HEK293T (cell line): ENCODE results near the gene JPT2.
A peak's percentile ranks its signal among the peaks of the same experiment; 100 is the strongest.

Source experiments
- CTCF ChIA-PET: fragments of 350-600 bp; formaldehyde crosslinking; extraction: SDS; loops from one replicate; lab custom pipeline; 2021; ENCODE audit warnings: antibody characterized with exemption, inconsistent platforms; lab: Yijun Ruan, JAX
- POLR2A ChIA-PET: fragments of 350-600 bp; formaldehyde crosslinking; extraction: SDS; loops from one replicate; lab custom pipeline; 2020; ENCODE audit warnings: antibody characterized with exemption, inconsistent platforms; lab: Yijun Ruan, JAX
- DNase-seq: peaks from one replicate; pipeline ENCODE4 v3.0.0; 2012; ENCODE audit warnings: mixed read lengths; ENCODE audit errors: extremely low spot score
- ARNT ChIP-seq: fragments of 450-650 bp; IDR thresholded peaks from 2 replicates; pipeline ENCODE4 v1.6.1; 2017; ENCODE audit warnings: mild to moderate bottlenecking
- BHLHE40 ChIP-seq: fragments of 450-650 bp; IDR thresholded peaks from 2 replicates; pipeline ENCODE4 v1.6.1; 2016; ENCODE audit warnings: mild to moderate bottlenecking, moderate library complexity, borderline replicate concordance
- CTBP1 ChIP-seq: fragments of 450-650 bp; IDR thresholded peaks from 2 replicates; pipeline ENCODE4 v1.6.1; 2016; ENCODE audit warnings: borderline replicate concordance
- ELF4 ChIP-seq: fragments of 450-650 bp; IDR thresholded peaks from 2 replicates; pipeline ENCODE4 v1.6.1; 2017; ENCODE audit warnings: antibody characterized with exemption
- FOXA1 ChIP-seq: fragments of 450-650 bp; IDR thresholded peaks from 2 replicates; pipeline ENCODE4 v1.6.1; 2016; ENCODE audit warnings: mild to moderate bottlenecking
- FOXK2 ChIP-seq: fragments of 450-650 bp; IDR thresholded peaks from 2 replicates; pipeline ENCODE4 v1.6.1; 2016; ENCODE audit warnings: mild to moderate bottlenecking
- FOXM1 ChIP-seq: fragments of 450-650 bp; IDR thresholded peaks from 2 replicates; pipeline ENCODE4 v1.6.1; 2017; ENCODE audit warnings: mild to moderate bottlenecking, borderline replicate concordance
- HDGF ChIP-seq: fragments of 450-650 bp; IDR thresholded peaks from 2 replicates; pipeline ENCODE4 v1.6.1; 2017; ENCODE audit warnings: antibody characterized with exemption, borderline replicate concordance
- L3MBTL2 ChIP-seq: fragments of 450-650 bp; conservative IDR thresholded peaks from 2 replicates; pipeline ENCODE4 v1.6.1; 2016; ENCODE audit warnings: mild to moderate bottlenecking
- LEF1 ChIP-seq: fragments of 450-650 bp; IDR thresholded peaks from 2 replicates; pipeline ENCODE4 v1.6.1; 2017; ENCODE audit warnings: mild to moderate bottlenecking, borderline replicate concordance
- NFRKB ChIP-seq: fragments of 450-650 bp; IDR thresholded peaks from 2 replicates; pipeline ENCODE4 v1.6.1; 2016; ENCODE audit warnings: mild to moderate bottlenecking, moderate library complexity
- PKNOX1 ChIP-seq: fragments of 450-650 bp; IDR thresholded peaks from 2 replicates; pipeline ENCODE4 v1.6.1; 2016
- SP1 ChIP-seq: fragments of 450-650 bp; IDR thresholded peaks from 2 replicates; pipeline ENCODE4 v1.6.1; 2017
- SUZ12 ChIP-seq: fragments of 450-650 bp; IDR thresholded peaks from 2 replicates; pipeline ENCODE4 v1.6.1; 2016; ENCODE audit warnings: mild to moderate bottlenecking
- TARDBP ChIP-seq: fragments of 450-650 bp; IDR thresholded peaks from 2 replicates; pipeline ENCODE4 v1.6.1; 2016
- ZNF384 ChIP-seq: fragments of 450-650 bp; IDR thresholded peaks from 2 replicates; pipeline ENCODE4 v1.6.1; 2016

The JPT2 gene

GRCh38 chr16:1655269-1655807 lies 22.7 kb upstream of the JPT2 start:
- DNase-seq, result no peak
- TF ChIP-seq TARDBP (no peak), HDGF (no peak), SUZ12 (no peak), FOXK2 (no peak), ARNT (no peak), ZNF384 (no peak), FOXM1 (no peak), BHLHE40 (no peak), CTBP1 (no peak), LEF1 (no peak), SP1 (no peak), PKNOX1 (no peak), NFRKB (no peak), L3MBTL2 (no peak)
- POLR2A ChIA-PET, result interaction anchor here (0.8 kb wide), 1 partner anchor 23 kb away, joined by 3 read pairs; the partner anchor contains the start of gene JPT2
- CTCF ChIA-PET, result no interaction called here

- TF ChIP-seq SUZ12, result no peak
- TF ChIP-seq FOXA1, result no peak
- no peak for TF ChIP-seq PKNOX1
- no peak for TF ChIP-seq ZNF384
- TF ChIP-seq SP1, result no peak
- no peak for TF ChIP-seq CTBP1
- no peak for TF ChIP-seq ELF4
- TF ChIP-seq ARNT, result no peak
- TF ChIP-seq L3MBTL2, result no peak
- DNase-seq, result no peak
- ChIA-PET POLR2A (interaction anchor here (0.8 kb wide), 1 partner anchor 22 kb away, joined by 3 read pairs; the partner anchor contains the start of gene JPT2), CTCF (no interaction called here)
Measured at GRCh38 chr16:1655909-1656807, 21.9 kb upstream of the JPT2 start.

DNA sequence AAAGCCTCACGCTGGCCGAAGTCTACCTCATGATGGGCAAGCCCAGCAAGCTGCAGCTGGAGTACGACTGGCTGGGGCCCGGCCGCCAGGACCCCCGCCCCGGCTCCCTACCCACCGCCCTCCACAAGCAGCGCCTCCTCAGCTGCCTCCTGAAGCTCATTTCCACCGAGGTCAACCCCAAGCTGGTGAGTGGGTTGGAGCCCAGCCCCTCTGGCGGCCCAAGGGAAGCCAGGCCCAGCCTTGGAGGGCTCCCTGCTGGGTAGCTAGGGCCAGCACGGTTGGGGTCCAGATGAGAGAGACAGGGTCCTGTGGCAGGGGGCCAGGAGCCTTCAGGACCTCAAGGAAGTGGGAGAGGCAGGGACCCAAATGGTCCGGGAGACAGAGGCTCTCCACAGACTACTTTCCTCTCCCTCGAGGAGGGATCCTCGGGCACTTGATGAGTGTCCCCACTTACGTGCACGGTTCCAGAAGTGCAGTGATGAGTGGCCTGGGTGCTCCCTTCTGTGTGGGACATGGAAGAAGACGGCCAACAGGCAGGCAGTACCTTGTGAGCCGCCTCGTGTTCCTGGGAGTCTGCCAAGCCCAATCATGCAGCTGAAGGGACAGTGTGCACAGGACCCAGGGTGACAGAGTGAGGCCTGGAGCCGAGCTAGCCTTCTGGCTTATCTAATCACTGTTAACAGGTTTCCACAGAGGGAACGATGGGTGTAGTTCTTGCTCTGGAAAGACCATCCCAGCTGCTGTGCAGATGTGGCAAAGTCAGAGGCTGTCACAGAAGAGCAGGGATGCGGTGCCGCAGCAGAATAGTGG lies 21.1 kb upstream of the JPT2 start:
- TF ChIP-seq ZNF384 (no peak), PKNOX1 (no peak), FOXA1 (no peak), ELF4 (no peak), HDGF (no peak), L3MBTL2 (no peak), TARDBP (no peak), ARNT (no peak), CTBP1 (no peak), LEF1 (no peak), BHLHE40 (no peak), SUZ12 (no peak), NFRKB (no peak), FOXM1 (no peak)
- DNase-seq, result no peak
- ChIA-PET POLR2A (no interaction called here), CTCF (no interaction called here)

DNA sequence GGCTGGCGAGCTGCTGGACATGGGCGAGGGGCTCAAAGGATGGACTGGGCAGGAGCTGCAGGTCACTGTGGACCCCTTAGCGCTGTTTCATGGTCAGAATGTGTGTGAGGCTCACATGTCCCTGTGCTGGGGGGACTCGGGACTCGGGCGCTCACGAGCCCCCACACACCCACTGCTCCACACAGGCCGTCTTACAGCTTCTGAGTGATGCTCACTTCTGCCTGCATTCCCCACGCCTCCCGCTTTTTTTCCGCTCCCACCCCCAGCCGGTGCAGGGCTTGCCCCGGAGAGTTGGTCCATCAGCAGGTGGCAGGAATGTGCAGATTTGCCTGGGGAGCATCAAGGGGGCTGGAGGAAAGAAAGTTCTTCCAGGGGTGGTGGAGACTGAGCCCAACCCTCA lies 20.2 kb upstream of the JPT2 start:
- POLR2A ChIA-PET, result no interaction called here

DNA sequence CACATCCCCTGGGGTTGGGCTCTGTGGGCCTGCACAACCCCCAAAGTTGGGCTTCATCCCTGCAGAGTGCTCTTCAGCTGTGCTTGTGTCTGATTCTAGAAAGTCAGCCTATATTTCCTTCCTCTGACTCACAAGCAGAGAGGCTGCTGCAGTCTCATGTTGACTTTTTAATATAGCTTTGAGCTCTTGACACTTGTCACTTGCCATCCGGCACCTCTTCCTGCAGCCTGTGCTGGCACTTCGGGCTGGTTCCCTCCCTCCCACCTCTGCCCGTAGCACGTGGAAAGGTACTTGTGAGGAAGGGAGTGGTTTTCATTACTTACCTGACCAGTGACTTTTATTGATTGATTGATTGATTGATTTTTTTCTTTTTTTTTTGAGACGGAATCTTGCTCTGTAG lies 19.0 kb upstream of the JPT2 start:
- TF ChIP-seq TARDBP, result no peak
- no peak for TF ChIP-seq ELF4
- TF ChIP-seq BHLHE40, result no peak
- peak; percentile 62 for TF ChIP-seq PKNOX1
- ChIA-PET CTCF (no interaction called here), POLR2A (interaction anchor here (1.2 kb wide), 1 partner anchor 9 kb away, joined by 4 read pairs; no protein-coding TSS in a partner anchor)
- DNase-seq, result no peak

More for the DNA sequence above, 20.2 kb upstream of the JPT2 start:
- no peak for DNase-seq
- CTCF ChIA-PET, result no interaction called here
- no peak for TF ChIP-seq ZNF384
- TF ChIP-seq L3MBTL2, result no peak

DNA sequence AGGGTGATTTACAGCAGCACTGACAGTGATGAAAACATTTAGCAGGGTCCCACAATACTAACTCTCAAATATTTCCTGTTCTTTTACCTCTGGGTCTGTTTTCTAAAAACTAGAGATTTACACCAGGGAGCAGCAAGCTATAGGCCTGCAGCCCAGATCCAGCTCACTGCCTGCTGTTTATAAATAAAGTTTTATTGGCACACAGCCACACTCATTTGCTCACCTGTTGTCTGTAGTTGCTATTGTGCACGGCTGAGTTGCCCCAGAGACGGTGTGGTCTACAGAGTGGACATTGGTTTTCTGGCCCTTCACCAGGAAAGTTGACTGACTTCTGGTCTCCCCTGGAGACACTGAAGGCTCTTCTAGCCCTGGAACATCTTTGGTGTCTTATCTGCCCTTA lies 16.3 kb upstream of the JPT2 start:
- ChIA-PET POLR2A (no interaction called here), CTCF (no interaction called here)
- TF ChIP-seq ZNF384, result no peak
- TF ChIP-seq LEF1, result no peak
- no peak for TF ChIP-seq FOXK2
- no peak for TF ChIP-seq ARNT
- TF ChIP-seq L3MBTL2, result no peak
- TF ChIP-seq FOXA1, result no peak
- TF ChIP-seq BHLHE40, result no peak
- DNase-seq, result no peak
